Measurements from ENCODE around the gene TBL1XR1.

The TBL1XR1 gene

GRCh38 chr3:177114253-177114652, 83.0 kb downstream of the TBL1XR1 start:
- H3K27me3 ChIP-seq (ENCODE audit: insufficient read depth, low read length), result no peaks in the 10 kb centered on the region
- no peak overlapping the region for H3K9ac ChIP-seq (ENCODE audit: low read length)
- H2AFZ ChIP-seq (ENCODE audit: low read length), result no peak overlapping the region
- H3K27ac ChIP-seq (ENCODE audit: low read depth, low read length, poor library complexity, severe bottlenecking), result no peak overlapping the region
- H3F3A ChIP-seq (ENCODE audit: insufficient read depth, low read length), result peaks cover 14% of the 10 kb centered on the region
- H3K4me3 ChIP-seq (ENCODE audit: low read depth, low read length, poor library complexity, severe bottlenecking), result no peak overlapping the region
- H3K9me2 ChIP-seq (ENCODE audit: low read depth, low read length), result no peaks in the 10 kb centered on the region
- H3K4me2 ChIP-seq (ENCODE audit: low read length), result no peak overlapping the region
- peaks cover 6% of the 10 kb centered on the region; the same call in 1 of the 2 replicates for H3K36me3 ChIP-seq (ENCODE audit: insufficient read depth, low read length)
- H3K4me1 ChIP-seq (ENCODE audit: insufficient read depth, low read length, severe bottlenecking), result peaks cover 71% of the 10 kb centered on the region
- H3K79me2 ChIP-seq (ENCODE audit: insufficient read depth, low read length), result peaks cover 93% of the 10 kb centered on the region
- no peaks in the 10 kb centered on the region for H3K9me3 ChIP-seq (ENCODE audit: low read length)
- TF ChIP-seq CTCF (IDR thresholded peaks at IDR 0.05; ENCODE audit: low read length), result no peak
- no peak for TF ChIP-seq EZH2 (IDR thresholded peaks at IDR 0.05; ENCODE audit: borderline replicate concordance, low read length)
- no peaks in the 10 kb centered on the region for H4K20me1 ChIP-seq (ENCODE audit: insufficient read depth, low read length)

GRCh38 chr3:177111541-177111949, 85.7 kb downstream of the TBL1XR1 start:
- Histone ChIP-seq H3K27me3 (ENCODE audit: insufficient read depth, low read length) (no peaks in the 10 kb centered on the region), H3K9me2 (ENCODE audit: low read depth, low read length) (no peaks in the 10 kb centered on the region), H3K27ac (ENCODE audit: low read depth, low read length, poor library complexity, severe bottlenecking) (peak overlapping the region; percentile 90), H3K79me2 (ENCODE audit: insufficient read depth, low read length) (peaks cover 93% of the 10 kb centered on the region), H4K20me1 (ENCODE audit: insufficient read depth, low read length) (no peaks in the 10 kb centered on the region), H3K9ac (ENCODE audit: low read length) (no peak overlapping the region; the same call in 1 of the 2 replicates), H3K9me3 (ENCODE audit: low read length) (no peaks in the 10 kb centered on the region), H2AFZ (ENCODE audit: low read length) (no peak overlapping the region), H3K4me2 (ENCODE audit: low read length) (peak overlapping the region; percentile 38), H3K4me3 (ENCODE audit: low read depth, low read length, poor library complexity, severe bottlenecking) (peak overlapping the region; percentile 17), H3K36me3 (ENCODE audit: insufficient read depth, low read length) (no peaks in the 10 kb centered on the region), H3K4me1 (ENCODE audit: insufficient read depth, low read length, severe bottlenecking) (peaks cover 88% of the 10 kb centered on the region), H3F3A (ENCODE audit: insufficient read depth, low read length) (peaks cover 14% of the 10 kb centered on the region)
- no peak for TF ChIP-seq EZH2 (IDR thresholded peaks at IDR 0.05; ENCODE audit: borderline replicate concordance, low read length)
- TF ChIP-seq CTCF (IDR thresholded peaks at IDR 0.05; ENCODE audit: low read length), result no peak

GRCh38 chr3:177110895-177111294, 86.4 kb downstream of the TBL1XR1 start:
- H3K9me2 ChIP-seq (ENCODE audit: low read depth, low read length), result no peaks in the 10 kb centered on the region
- H3K4me3 ChIP-seq (ENCODE audit: low read depth, low read length, poor library complexity, severe bottlenecking), result peak overlapping the region; percentile 17
- H4K20me1 ChIP-seq (ENCODE audit: insufficient read depth, low read length), result no peaks in the 10 kb centered on the region
- H3K4me1 ChIP-seq (ENCODE audit: insufficient read depth, low read length, severe bottlenecking), result peaks cover 88% of the 10 kb centered on the region
- peaks cover 93% of the 10 kb centered on the region for H3K79me2 ChIP-seq (ENCODE audit: insufficient read depth, low read length)
- peaks cover 14% of the 10 kb centered on the region for H3F3A ChIP-seq (ENCODE audit: insufficient read depth, low read length)
- no peaks in the 10 kb centered on the region for H3K36me3 ChIP-seq (ENCODE audit: insufficient read depth, low read length)
- no peaks in the 10 kb centered on the region for H3K27me3 ChIP-seq (ENCODE audit: insufficient read depth, low read length)
- H3K4me2 ChIP-seq (ENCODE audit: low read length), result peak overlapping the region; percentile 38
- TF ChIP-seq CTCF (IDR thresholded peaks at IDR 0.05; ENCODE audit: low read length) (no peak), EZH2 (IDR thresholded peaks at IDR 0.05; ENCODE audit: borderline replicate concordance, low read length) (no peak)
- peak overlapping the region; percentile 90 for H3K27ac ChIP-seq (ENCODE audit: low read depth, low read length, poor library complexity, severe bottlenecking)
- no peak overlapping the region for H2AFZ ChIP-seq (ENCODE audit: low read length)
- no peaks in the 10 kb centered on the region for H3K9me3 ChIP-seq (ENCODE audit: low read length)
- H3K9ac ChIP-seq (ENCODE audit: low read length), result no peak overlapping the region

Data from OCI-LY1 (cell line).